H9 (cell line): ENCODE data around the gene FLNC. TPM values are rescaled to one million over a fixed set of nuclear protein-coding genes. Genes with fewer than 3 reads are reported as not detected.

Source experiments
- DNase-seq: peaks from one replicate; pipeline ENCODE4 v3.0.0-alpha.2; 2017
- H2AFZ ChIP-seq: one replicate; pipeline ENCODE4 v1.6.1; 2013; ENCODE audit warnings: mild to moderate bottlenecking, low read length, control low read depth, moderate library complexity
- H2AK5ac ChIP-seq: 2 replicates; pipeline ENCODE4 v1.6.1; 2013; ENCODE audit warnings: low read length, control low read depth, mixed read lengths; ENCODE audit not compliant: insufficient read length
- H2BK120ac ChIP-seq: one replicate; pipeline ENCODE4 v1.6.1; 2013; ENCODE audit warnings: low read depth, mild to moderate bottlenecking, low read length, control low read depth, inconsistent platforms; ENCODE audit not compliant: poor library complexity, severe bottlenecking
- H2BK12ac ChIP-seq: 2 replicates; pipeline ENCODE4 v1.6.1; 2013; ENCODE audit warnings: low read length, control low read depth, mixed read lengths, low read depth; ENCODE audit not compliant: insufficient read length
- H2BK15ac ChIP-seq: 2 replicates; pipeline ENCODE4 v1.6.1; 2013; ENCODE audit warnings: low read depth, low read length, control low read depth
- H2BK20ac ChIP-seq: one replicate; pipeline ENCODE4 v1.6.1; 2013; ENCODE audit warnings: low read depth, mild to moderate bottlenecking, low read length, control low read depth, inconsistent platforms; ENCODE audit not compliant: poor library complexity, severe bottlenecking
- H2BK5ac ChIP-seq: 2 replicates; pipeline ENCODE4 v1.6.1; 2013; ENCODE audit warnings: low read length, control low read depth, mixed read lengths; ENCODE audit not compliant: insufficient read length
- H3K14ac ChIP-seq: 2 replicates; pipeline ENCODE4 v1.6.1; 2013; ENCODE audit warnings: low read length, control low read depth; ENCODE audit not compliant: insufficient read depth
- H3K18ac ChIP-seq: 2 replicates; pipeline ENCODE4 v1.6.1; 2013; ENCODE audit warnings: low read depth, mild to moderate bottlenecking, mixed read lengths, low read length, control low read depth; ENCODE audit not compliant: insufficient read length
- H3K23ac ChIP-seq: 2 replicates; pipeline ENCODE4 v1.6.1; 2013; ENCODE audit warnings: low read length, control low read depth, mixed read lengths, low read depth; ENCODE audit not compliant: insufficient read length
- H3K23me2 ChIP-seq: 2 replicates; pipeline ENCODE4 v1.6.1; 2013; ENCODE audit warnings: low read depth, mild to moderate bottlenecking, mixed read lengths, low read length, control low read depth; ENCODE audit not compliant: insufficient read length, poor library complexity, severe bottlenecking
- H3K27ac ChIP-seq: 2 replicates; pipeline ENCODE4 v1.5.1; 2013; ENCODE audit warnings: low read length, control low read depth, mixed read lengths, low read depth; ENCODE audit not compliant: insufficient read length
- H3K27me3 ChIP-seq: 2 replicates; pipeline ENCODE4 v1.6.1; 2013; ENCODE audit warnings: low read length, control low read depth, inconsistent platforms; ENCODE audit not compliant: insufficient read depth
- H3K4ac ChIP-seq: 2 replicates; pipeline ENCODE4 v1.6.1; 2013; ENCODE audit warnings: low read depth, mild to moderate bottlenecking, control low read depth, inconsistent platforms, low read length, moderate library complexity
- H3K4me1 ChIP-seq: 2 replicates; pipeline ENCODE4 v1.6.1; 2013; ENCODE audit warnings: low read length, control low read depth, inconsistent platforms; ENCODE audit not compliant: insufficient read depth
- H3K4me2 ChIP-seq: 2 replicates; pipeline ENCODE4 v1.6.1; 2013; ENCODE audit warnings: low read length, control low read depth, mixed read lengths; ENCODE audit not compliant: insufficient read length, insufficient read depth
- H3K56ac ChIP-seq: 2 replicates; pipeline ENCODE4 v1.6.1; 2013; ENCODE audit warnings: low read depth, mild to moderate bottlenecking, mixed read lengths, low read length, control low read depth; ENCODE audit not compliant: insufficient read length
- H3K79me1 ChIP-seq: 2 replicates; pipeline ENCODE4 v1.6.1; 2013; ENCODE audit warnings: low read depth, mild to moderate bottlenecking, moderate library complexity, low read length, control low read depth, inconsistent platforms; ENCODE audit not compliant: insufficient read depth, poor library complexity, severe bottlenecking
- H3K79me2 ChIP-seq: 2 replicates; pipeline ENCODE4 v1.6.1; 2013; ENCODE audit warnings: low read length, control low read depth, inconsistent platforms; ENCODE audit not compliant: insufficient read depth
- H3K9ac ChIP-seq: 2 replicates; pipeline ENCODE4 v1.6.1; 2013; ENCODE audit warnings: low read length, control low read depth, mixed read lengths; ENCODE audit not compliant: insufficient read length; ENCODE audit errors: extremely low read depth
- H3K9me3 ChIP-seq: one replicate; pipeline ENCODE4 v1.6.1; 2013; ENCODE audit warnings: low read depth, low read length, inconsistent platforms; ENCODE audit not compliant: control insufficient read depth
- H3T11ph ChIP-seq: one replicate; pipeline ENCODE4 v1.6.1; 2013; ENCODE audit warnings: mild to moderate bottlenecking, low read length, control low read depth, inconsistent platforms
- H4K20me1 ChIP-seq: one replicate; pipeline ENCODE4 v1.6.1; 2013; ENCODE audit not compliant: control insufficient read depth, insufficient read length, insufficient read depth
- H4K5ac ChIP-seq: 2 replicates; pipeline ENCODE4 v1.6.1; 2013; ENCODE audit warnings: low read depth, mild to moderate bottlenecking, mixed read lengths, low read length, control low read depth; ENCODE audit not compliant: insufficient read length
- H4K8ac ChIP-seq: replicated peaks from 2 replicates; pipeline ENCODE4 v1.6.1; 2013; ENCODE audit warnings: low read length, control low read depth, mixed read lengths, low read depth; ENCODE audit not compliant: insufficient read length
- H4K91ac ChIP-seq: 2 replicates; pipeline ENCODE4 v1.6.1; 2013; ENCODE audit warnings: low read depth, mild to moderate bottlenecking, moderate library complexity, mixed read lengths, low read length, control low read depth; ENCODE audit not compliant: insufficient read length
- H3K27ac Mint-ChIP-seq, 3 experiments: 2 replicates in 2 of 3; 3 replicates in 1 of 3; pipeline ENCODE4 v1.8.0; 2020 to 2021; ENCODE audit warnings: mixed read lengths in 3 of 3, mild to moderate bottlenecking in 1 of 3, moderate library complexity in 1 of 3
- H3K27me3 Mint-ChIP-seq: 2 replicates; pipeline ENCODE4 v1.8.0; 2021; ENCODE audit warnings: low read depth, mild to moderate bottlenecking, moderate library complexity, mixed read lengths
- H3K36me3 Mint-ChIP-seq, 3 experiments: 2 replicates in 2 of 3; 3 replicates in 1 of 3; pipeline ENCODE4 v1.8.0; 2020 to 2021; ENCODE audit warnings: low read depth in 3 of 3, mixed read lengths in 3 of 3; ENCODE audit not compliant: insufficient read depth in 1 of 3
- H3K4me1 Mint-ChIP-seq, 2 experiments: 2 replicates each; pipeline ENCODE4 v1.8.0; 2020; ENCODE audit warnings: mixed read lengths in 2 of 2
- H3K4me3 Mint-ChIP-seq, 2 experiments: 2 replicates in 1 of 2; 3 replicates in 1 of 2; pipeline ENCODE4 v1.8.0; 2020 to 2021; ENCODE audit warnings: mild to moderate bottlenecking in 2 of 2, mixed read lengths in 2 of 2, moderate library complexity in 1 of 2
- H3K9me3 Mint-ChIP-seq, 2 experiments: 2 replicates in 1 of 2; 3 replicates in 1 of 2; pipeline ENCODE4 v1.8.0; 2020; ENCODE audit warnings: mild to moderate bottlenecking in 2 of 2, mixed read lengths in 2 of 2, moderate library complexity in 1 of 2
- CTCF ChIP-seq: fragments of 200-600 bp; sonication (generic); conservative IDR thresholded peaks from 3 replicates; pipeline ENCODE4 v1.8.0; 2021; ENCODE audit warnings: antibody characterized with exemption, mild to moderate bottlenecking
- WGBS: extraction: QIAGEN DNeasy Blood & Tissue Kit; methylation state at CpG from one replicate; pipeline ENCODE4 v1.1.7; 2013; ENCODE audit warnings: missing lambda C conversion rate, low lambda C conversion rate, mixed read lengths; ENCODE audit not compliant: insufficient read length; ENCODE audit errors: extremely low coverage; 5-methylcytosine and 5-hydroxymethylcytosine counted together
- total RNA-seq: library from RNA; stranded (reverse); gene quantifications from 2 replicates; pipeline ENCODE4 v1.2.1, GENCODE V29; 2021

FLNC gene
- total RNA-seq, 1 experiment from 2014 or later: 12.2 TPM

GRCh38 chr7:128852537-128853254, 22.5 kb downstream of the FLNC start:
- Histone ChIP-seq H2BK120ac (no peak overlapping the region), H2AFZ (no peak overlapping the region), H3K9ac (no peak overlapping the region), H3T11ph (no peak overlapping the region), H3K27ac (no peak overlapping the region), H3K9me3 (no peaks in the 10 kb centered on the region), H3K79me2 (no peaks in the 10 kb centered on the region), H3K4ac (no peak overlapping the region), H4K91ac (no peak overlapping the region), H3K27me3 (no peaks in the 10 kb centered on the region), H3K18ac (no peak overlapping the region), H3K23me2 (no peaks in the 10 kb centered on the region), H4K5ac (no peak overlapping the region), H3K56ac (no peak overlapping the region), H3K79me1 (no peaks in the 10 kb centered on the region), H3K14ac (no peak overlapping the region), H4K20me1 (no peaks in the 10 kb centered on the region), H3K4me2 (no peak overlapping the region), H3K4me1 (no peaks in the 10 kb centered on the region), H2BK20ac (no peak overlapping the region), H4K8ac (no peak overlapping the region), H3K23ac (no peak overlapping the region), H2BK15ac (no peak overlapping the region), H2BK12ac (no peak overlapping the region), H2BK5ac (no peak overlapping the region), H2AK5ac (no peak overlapping the region)
- DNase-seq: no peak
- Mint-ChIP-seq H3K27me3 (no peaks in the 10 kb centered on the region; the same call in 1 of the 2 replicates), H3K9me3 (no peaks in the 10 kb centered on the region), H3K36me3 (peaks cover 0 to 7% (median 0%) of the 10 kb centered on the region in 3 experiments; a peak in 1 of 7 replicates), H3K4me3 (no peak overlapping the region), H3K4me1 (no peaks in the 10 kb centered on the region), H3K27ac (no peak overlapping the region)
- no peak for TF ChIP-seq CTCF
- WGBS: no CpG with 5 or more reads among the region's 28 CpGs
